Mucosa of descending colon (tissue), 3 donors: ENCODE data around the gene FASTKD3. TPM values are rescaled to one million over a fixed set of nuclear protein-coding genes. Genes with fewer than 3 reads are reported as not detected.

Source experiments
- ATAC-seq: fragments of 200-7000 bp; cut with Tn5 transposase; one replicate; pipeline ENCODE4 v1.9.1; 2020; ENCODE audit warnings: mild to moderate bottlenecking, moderate library complexity
- DNase-seq, 3 donors: peaks; one replicate each; pipeline ENCODE4 v3.0.0-alpha.2; 2020
- H3K36me3 ChIP-seq: fragments of 200-600 bp; one replicate; pipeline ENCODE4 v1.8.0; 2021; ENCODE audit warnings: low read depth, mild to moderate bottlenecking
- H3K4me1 ChIP-seq: fragments of 200-600 bp; one replicate; pipeline ENCODE4 v1.8.0; 2021; ENCODE audit warnings: low read depth, mild to moderate bottlenecking
- H3K4me3 ChIP-seq: fragments of 200-600 bp; one replicate; pipeline ENCODE4 v1.8.0; 2021; ENCODE audit warnings: mild to moderate bottlenecking
- H3K9me3 ChIP-seq: fragments of 200-600 bp; one replicate; pipeline ENCODE4 v1.8.0; 2021; ENCODE audit warnings: mild to moderate bottlenecking
- intact Hi-C, 2 donors: fragments of 100-400 bp; cut with DNase I in 1 of 2; cut with micrococcal nuclease in 1 of 2; formaldehyde crosslinking; loops; one replicate each; pipeline versions ENCODE4 v1.11.0 to v1.11.1; 2022; cut with DNase I, micrococcal nuclease
- total RNA-seq, 3 donors: library from RNA; stranded (reverse); fragmentation: NEBNext Ultra II Directional in 2 of 3; extraction: Animal tissue kit (Norgen Biotek cat#: 25700) in 2 of 3; gene quantifications; one replicate each; pipeline versions ENCODE4 v1.2.1 to v1.2.4, GENCODE V29; 2021 to 2023
- TF ChIP-seq, protein P1 (sequence below): fragments of 200-600 bp; IDR thresholded peaks from one replicate; pipeline ENCODE4 v1.8.0; 2022; ENCODE audit warnings: antibody characterized with exemption, mild to moderate bottlenecking
- donor health status: DM: no; HTN: no; CAD: no; lungs with moderate emphysema.
- donor health status: DM: no; HTN: no; CAD: no.
- donor health status: DM: no; HTN: yes; CAD: no.

Gene FASTKD3
- total RNA-seq, 3 donors from 2014 or later: 9.2 to 11.7 (median 9.5) TPM

DNA sequence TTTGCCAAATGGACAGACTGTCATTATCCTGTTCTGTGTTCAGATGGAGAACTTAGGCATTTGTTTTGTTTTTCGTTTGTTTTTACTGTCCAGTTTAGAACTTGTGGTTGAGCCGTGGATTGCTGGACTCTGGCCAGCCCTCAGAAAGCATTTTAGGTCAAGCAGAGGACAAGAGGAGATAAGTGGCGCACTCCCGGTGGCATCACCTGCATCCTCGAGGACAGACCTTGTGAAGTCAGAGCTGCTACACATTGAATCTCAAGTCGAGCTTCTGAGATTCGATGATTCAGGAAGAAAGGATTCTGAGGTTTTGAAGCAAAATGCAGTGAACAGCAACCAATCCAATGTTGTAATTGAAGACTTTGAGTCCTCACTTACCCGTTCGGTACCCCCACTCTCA is 9.0 kb upstream of the FASTKD3 start:
- no peak for DNase-seq
- ATAC-seq: no peak
- Histone ChIP-seq H3K4me3 (no peak overlapping the region), H3K36me3 (no peaks in the 10 kb centered on the region), H3K4me1 (peaks cover 11% of the 10 kb centered on the region), H3K9me3 (no peaks in the 10 kb centered on the region)
- TF ChIP-seq, protein P1, sequence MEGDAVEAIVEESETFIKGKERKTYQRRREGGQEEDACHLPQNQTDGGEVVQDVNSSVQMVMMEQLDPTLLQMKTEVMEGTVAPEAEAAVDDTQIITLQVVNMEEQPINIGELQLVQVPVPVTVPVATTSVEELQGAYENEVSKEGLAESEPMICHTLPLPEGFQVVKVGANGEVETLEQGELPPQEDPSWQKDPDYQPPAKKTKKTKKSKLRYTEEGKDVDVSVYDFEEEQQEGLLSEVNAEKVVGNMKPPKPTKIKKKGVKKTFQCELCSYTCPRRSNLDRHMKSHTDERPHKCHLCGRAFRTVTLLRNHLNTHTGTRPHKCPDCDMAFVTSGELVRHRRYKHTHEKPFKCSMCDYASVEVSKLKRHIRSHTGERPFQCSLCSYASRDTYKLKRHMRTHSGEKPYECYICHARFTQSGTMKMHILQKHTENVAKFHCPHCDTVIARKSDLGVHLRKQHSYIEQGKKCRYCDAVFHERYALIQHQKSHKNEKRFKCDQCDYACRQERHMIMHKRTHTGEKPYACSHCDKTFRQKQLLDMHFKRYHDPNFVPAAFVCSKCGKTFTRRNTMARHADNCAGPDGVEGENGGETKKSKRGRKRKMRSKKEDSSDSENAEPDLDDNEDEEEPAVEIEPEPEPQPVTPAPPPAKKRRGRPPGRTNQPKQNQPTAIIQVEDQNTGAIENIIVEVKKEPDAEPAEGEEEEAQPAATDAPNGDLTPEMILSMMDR: no peak
- intact Hi-C loops: no loop called here

DNA sequence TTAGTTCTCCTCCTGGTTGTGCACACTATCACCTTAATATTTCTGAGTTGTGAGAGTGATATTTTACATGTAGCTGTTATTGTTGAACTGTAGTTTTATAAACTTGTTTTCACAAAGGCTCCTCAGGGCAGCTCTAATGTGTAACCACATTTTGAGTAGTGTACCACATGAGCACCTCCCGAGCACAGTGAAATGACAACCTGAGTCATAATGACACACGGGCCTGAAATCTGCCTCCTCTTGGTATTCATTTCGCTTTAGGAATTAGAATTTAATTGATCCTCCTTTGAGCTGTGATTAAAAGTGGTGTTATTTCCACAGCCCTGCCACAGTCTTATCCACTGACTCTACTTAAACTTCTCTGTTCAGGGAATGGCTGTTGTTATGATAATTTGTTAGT is 8.0 kb upstream of the FASTKD3 start:
- Histone ChIP-seq H3K4me1 (peaks cover 14% of the 10 kb centered on the region), H3K4me3 (no peak overlapping the region), H3K36me3 (no peaks in the 10 kb centered on the region), H3K9me3 (no peaks in the 10 kb centered on the region)
- DNase-seq (no peak), ATAC-seq (no peak)
- TF ChIP-seq, protein P1: no peak
- intact Hi-C loops: no loop called here

DNA sequence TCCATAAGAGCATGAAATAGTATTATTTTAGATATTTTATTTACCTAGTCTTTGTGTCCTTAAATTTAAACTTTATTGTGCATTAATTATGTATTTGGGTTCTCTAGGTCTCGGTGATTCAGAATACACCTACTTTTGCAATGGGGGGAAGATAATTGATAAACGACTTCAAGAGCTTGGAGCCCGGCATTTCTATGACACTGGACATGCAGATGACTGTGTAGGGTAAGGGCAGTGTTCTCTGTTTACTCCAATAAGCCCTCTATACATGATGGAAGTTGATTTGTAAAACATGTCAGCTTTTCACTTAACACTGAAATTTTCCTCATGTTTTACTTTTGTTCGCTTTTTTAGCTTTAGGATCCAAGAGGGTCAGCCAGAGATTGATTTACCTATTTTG is 6.3 kb upstream of the FASTKD3 start:
- intact Hi-C loops: no loop called here
- Histone ChIP-seq H3K4me3 (no peak overlapping the region), H3K36me3 (no peaks in the 10 kb centered on the region), H3K4me1 (peaks cover 25% of the 10 kb centered on the region), H3K9me3 (no peaks in the 10 kb centered on the region)
- ATAC-seq (no peak), DNase-seq (no peak)
- TF ChIP-seq, protein P1: no peak

DNA sequence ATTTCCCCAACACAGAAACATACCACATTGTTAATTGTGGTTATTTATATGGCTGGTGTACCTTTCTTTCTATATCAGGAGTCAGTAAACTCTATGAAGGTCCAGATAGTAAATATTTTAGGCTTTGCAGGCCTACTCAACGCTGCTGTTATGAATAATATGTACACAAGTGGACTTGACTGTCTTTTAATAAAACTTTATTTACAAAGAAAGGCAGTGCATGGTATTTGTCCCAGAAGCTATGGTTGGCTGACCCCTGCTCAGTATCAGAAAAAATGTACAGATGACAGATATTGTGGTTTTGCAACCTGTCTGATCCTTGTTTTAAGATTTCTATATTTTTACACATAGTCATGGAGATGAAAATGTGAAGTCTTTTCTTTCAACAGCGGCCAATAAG is 5.8 kb upstream of the FASTKD3 start:
- ATAC-seq: no peak
- Histone ChIP-seq H3K4me1 (peaks cover 29% of the 10 kb centered on the region), H3K36me3 (no peaks in the 10 kb centered on the region), H3K4me3 (no peak overlapping the region), H3K9me3 (no peaks in the 10 kb centered on the region)
- TF ChIP-seq, protein P1: no peak
- DNase-seq: no peak
- intact Hi-C loops: no loop called here

DNA sequence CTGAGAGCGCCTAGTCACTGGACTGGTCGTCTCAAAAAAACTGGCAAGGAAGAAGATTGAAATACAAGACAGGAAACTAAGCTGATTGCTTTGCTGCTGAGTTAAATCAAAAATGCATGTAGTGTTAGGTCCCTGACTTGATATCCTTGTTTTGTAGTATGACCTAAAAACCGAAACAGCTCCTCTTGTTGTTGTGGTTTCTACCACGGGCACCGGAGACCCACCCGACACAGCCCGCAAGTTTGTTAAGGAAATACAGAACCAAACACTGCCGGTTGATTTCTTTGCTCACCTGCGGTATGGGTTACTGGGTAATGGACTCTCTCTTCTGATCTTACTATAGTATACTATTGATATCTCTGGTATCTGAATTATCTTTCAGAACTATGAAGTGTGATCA is 4.4 kb upstream of the FASTKD3 start:
- Histone ChIP-seq H3K36me3 (no peaks in the 10 kb centered on the region), H3K4me1 (peaks cover 26% of the 10 kb centered on the region), H3K4me3 (no peak overlapping the region), H3K9me3 (no peaks in the 10 kb centered on the region)
- intact Hi-C loops: no loop called here
- ATAC-seq (no peak), DNase-seq (no peak)
- TF ChIP-seq, protein P1: no peak

DNA sequence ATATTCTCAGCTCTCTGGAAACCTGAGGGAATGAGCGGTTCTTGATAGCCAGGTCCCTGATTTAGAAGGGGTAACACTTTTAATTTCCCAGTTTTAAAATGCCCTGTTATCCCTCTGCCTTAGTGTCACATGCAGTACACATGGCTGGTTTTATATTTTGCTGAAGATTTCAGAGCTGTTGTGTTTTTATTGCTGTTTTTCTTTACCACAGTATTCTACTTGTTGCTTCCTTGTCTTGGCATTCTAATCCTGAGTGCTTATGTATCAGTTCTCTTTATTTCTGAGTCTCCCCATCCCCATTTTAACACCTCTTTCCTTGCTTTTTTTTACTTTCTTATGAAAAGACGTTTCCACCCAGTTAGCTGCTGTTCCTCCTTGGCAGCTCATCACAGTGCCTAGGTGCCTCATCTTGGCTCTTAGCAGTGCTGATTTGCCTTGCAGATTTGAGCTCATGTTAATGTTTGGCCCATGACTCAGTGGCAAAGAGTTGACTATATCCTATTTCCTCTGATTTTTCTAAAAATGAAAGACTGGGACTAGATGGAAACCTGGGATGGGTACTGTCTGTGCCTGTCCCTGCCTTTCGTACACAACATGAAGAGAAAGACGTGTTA is 3.8 kb upstream of the FASTKD3 start:
- TF ChIP-seq, protein P1: no peak
- no peaks in the 10 kb centered on the region for H3K9me3 ChIP-seq
- H3K4me3 ChIP-seq: no peak overlapping the region
- H3K36me3 ChIP-seq: no peaks in the 10 kb centered on the region
- intact Hi-C loops: no loop called here
- peaks cover 26% of the 10 kb centered on the region for H3K4me1 ChIP-seq
- no peak for ATAC-seq
- DNase-seq: no peak
